22Rv1 (cell line): ENCODE data around the gene ARID3A.

Experiments
- ZFX ChIP-seq: fragments of 450-650 bp; IDR thresholded peaks from 2 replicates; pipeline ENCODE4 v1.6.1; 2017; ENCODE audit warnings: antibody characterized with exemption, borderline replicate concordance
- TF ChIP-seq, protein P1 (sequence below): fragments of 450-650 bp; IDR thresholded peaks from 2 replicates; pipeline ENCODE4 v1.5.1; 2017; ENCODE audit warnings: mild to moderate bottlenecking

DNA sequence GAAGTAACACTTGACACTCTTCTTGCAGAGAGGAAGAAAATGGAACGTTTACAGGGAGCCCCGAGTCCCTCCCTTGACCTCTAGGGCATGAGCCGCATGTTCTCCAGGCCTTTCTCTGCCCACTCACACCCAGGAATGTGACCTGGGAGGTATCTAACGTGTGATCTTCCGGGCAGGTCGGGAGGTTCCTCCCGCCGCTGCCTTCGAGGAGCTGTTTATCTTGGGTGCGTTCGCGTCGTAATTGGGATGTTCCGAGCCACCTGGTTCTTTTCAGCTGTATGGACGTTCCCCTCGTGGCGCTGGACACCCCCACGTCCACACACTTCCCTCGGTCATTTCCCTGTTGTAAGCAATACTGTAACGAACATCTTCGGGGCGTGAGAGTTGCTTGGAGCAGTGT, 13.6 kb downstream of the ARID3A start:
- TF ChIP-seq, protein P1, sequence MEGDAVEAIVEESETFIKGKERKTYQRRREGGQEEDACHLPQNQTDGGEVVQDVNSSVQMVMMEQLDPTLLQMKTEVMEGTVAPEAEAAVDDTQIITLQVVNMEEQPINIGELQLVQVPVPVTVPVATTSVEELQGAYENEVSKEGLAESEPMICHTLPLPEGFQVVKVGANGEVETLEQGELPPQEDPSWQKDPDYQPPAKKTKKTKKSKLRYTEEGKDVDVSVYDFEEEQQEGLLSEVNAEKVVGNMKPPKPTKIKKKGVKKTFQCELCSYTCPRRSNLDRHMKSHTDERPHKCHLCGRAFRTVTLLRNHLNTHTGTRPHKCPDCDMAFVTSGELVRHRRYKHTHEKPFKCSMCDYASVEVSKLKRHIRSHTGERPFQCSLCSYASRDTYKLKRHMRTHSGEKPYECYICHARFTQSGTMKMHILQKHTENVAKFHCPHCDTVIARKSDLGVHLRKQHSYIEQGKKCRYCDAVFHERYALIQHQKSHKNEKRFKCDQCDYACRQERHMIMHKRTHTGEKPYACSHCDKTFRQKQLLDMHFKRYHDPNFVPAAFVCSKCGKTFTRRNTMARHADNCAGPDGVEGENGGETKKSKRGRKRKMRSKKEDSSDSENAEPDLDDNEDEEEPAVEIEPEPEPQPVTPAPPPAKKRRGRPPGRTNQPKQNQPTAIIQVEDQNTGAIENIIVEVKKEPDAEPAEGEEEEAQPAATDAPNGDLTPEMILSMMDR: no peak
- TF ChIP-seq ZFX: no peak
